NT2/D1 (cell line): ENCODE measurements around the gene TAB3.

Experiments used
- SUZ12 ChIP-seq: IDR thresholded peaks from 2 replicates; pipeline ENCODE4 v1.6.1; 2011; ENCODE audit not compliant: insufficient read length, insufficient read depth; ENCODE audit errors: extremely low read depth
- YY1 ChIP-seq: IDR thresholded peaks from 2 replicates; pipeline ENCODE4 v1.6.1; 2011; ENCODE audit not compliant: insufficient read length, insufficient read depth

DNA sequence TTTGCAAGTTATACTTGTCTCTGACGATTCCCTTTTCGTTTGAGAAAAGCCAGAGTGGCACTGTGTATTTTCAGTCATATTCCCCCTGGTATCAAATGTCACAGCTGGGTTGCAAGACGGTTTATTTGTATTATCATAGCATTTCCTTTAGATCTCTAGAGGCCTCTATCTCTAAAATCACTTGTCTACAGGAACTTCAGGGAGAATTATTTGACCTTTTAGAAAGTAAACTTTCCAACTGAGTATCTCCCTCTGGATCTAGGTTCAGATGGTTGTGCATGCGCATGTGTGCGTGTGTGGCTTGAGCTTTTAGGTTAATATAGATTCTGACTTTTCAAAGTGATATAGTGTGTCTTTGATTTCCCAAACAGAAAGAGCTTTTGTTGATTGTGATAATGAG lies 15.1 kb upstream of the TAB3 start:
- TF ChIP-seq YY1 (no peak), SUZ12 (no peak)
